Stimulated activated CD4-positive, alpha-beta T cell treated with anti-CD3 and anti-CD28 coated beads, TNF-alpha, amount 100 ng/mL, for 48 hours (primary cell): Measurements from ENCODE around the gene COX5A.
A peak's percentile ranks its signal among the peaks of the same experiment; 100 is the strongest.
"Not testable (repeated sequence)": the region's sequence is repeated elsewhere in the genome, so short reads cannot be mapped to it uniquely, and the experiment has no call there.

ENCODE experiments used
- DNase-seq, 3 donors: peaks; one replicate each; pipeline ENCODE4 v3.0.0-alpha.2; 2020; ENCODE audit warnings: low read depth in 3 of 3

COX5A gene

DNA sequence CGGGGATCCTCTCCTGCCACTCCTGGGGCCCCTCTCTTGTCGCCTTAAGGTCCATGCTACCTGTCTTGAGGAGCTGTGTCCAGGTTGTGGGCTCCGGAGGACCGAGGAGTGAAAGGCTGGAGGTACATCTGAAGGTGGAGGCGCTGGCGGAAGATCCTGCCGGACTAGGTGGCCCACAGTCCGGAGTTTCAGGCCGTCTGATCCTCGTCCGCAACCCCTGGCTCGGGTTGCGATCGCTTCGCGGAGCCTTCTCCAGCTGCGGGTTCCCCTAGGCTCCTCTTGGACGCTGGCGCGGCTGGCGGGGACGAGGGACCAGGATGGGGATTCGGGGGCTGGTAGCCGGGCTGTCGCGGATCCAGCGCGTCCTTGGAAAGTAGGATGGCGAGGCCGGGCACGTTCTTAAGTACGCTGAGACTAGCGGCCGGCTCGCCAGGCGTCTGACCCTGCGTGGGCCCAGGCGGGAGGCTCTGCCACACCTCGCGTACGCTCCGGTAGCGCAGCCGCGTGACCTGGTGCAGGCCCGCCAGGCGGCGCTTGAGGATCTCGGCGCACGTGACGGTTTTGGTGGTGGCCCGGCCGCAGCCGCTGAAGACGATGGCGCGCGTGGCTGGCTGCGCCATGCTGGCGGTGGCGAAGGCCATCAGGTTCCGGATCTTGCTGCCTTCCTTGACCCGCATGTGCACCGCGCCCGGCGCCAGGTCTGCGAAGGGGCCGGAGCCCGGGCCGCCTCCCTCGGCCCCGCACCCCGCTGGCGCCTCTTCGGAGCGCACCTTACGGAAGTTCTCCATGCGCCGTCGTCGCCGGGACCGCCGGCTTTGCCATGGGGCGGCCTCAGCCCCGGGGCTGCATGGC is 18.1 kb upstream of the COX5A start:
- peak; percentile 44 to 61 (median 58) for DNase-seq

DNA sequence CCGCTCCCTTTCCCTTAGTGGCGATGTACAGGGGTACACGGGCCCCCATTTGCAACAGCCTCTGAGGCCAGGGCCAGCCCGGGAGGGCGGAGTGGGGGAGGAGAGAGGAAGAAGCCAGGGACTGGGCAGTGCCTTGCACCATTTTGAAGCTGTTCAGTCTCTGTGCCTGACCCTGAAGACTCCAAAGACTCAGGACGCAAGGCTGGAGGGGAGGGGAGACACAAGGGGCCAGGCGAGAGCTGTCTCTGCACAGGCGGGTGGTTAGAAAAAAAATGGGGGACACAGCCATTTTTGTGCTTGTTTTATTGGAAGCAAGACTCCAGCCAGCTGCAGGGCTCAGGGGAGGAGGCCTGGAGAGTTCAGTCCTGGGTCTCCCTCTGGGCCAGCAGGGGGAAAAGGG is 17.1 kb upstream of the COX5A start:
- DNase-seq = no peak

DNA sequence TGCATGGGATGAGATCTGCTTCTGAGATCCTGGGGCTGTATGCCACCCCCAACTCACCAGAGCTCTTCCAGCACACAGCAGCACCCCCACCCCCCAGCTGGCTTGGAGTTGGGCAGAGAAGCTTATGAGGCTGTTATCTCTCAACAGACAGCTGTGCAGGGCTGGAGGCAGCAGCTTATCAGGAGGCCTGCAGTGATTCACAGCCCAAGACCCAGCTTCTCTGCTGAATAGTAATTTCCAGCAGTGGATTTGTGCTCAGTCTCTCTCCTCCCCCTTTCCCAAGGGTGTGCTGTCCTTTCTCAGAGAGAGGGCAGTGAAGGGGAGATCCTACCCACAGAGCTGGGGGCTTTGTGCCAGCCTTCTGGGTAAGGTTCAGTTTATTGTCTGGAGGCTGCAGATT is 16.6 kb upstream of the COX5A start:
- DNase-seq = no peak

DNA sequence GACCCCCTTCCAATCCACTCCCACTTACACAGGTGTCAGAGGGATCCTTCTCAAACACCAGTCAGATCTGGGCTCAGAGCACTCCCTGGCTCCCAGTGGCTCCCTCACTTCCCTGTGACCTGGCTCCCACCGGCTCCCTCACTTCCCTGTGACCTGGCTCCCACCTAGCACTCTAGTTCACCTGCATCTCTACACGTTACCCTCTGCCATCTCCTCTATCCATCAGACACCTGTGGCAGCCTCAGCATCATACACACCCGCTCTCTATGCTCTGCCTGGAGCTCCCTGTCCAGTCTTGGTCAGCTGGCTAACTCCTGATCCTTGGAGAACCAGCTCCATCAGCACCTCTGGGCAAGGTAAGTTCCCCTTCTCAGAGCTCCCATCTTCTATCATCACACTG is 13.1 kb upstream of the COX5A start:
- DNase-seq = no peak

DNA sequence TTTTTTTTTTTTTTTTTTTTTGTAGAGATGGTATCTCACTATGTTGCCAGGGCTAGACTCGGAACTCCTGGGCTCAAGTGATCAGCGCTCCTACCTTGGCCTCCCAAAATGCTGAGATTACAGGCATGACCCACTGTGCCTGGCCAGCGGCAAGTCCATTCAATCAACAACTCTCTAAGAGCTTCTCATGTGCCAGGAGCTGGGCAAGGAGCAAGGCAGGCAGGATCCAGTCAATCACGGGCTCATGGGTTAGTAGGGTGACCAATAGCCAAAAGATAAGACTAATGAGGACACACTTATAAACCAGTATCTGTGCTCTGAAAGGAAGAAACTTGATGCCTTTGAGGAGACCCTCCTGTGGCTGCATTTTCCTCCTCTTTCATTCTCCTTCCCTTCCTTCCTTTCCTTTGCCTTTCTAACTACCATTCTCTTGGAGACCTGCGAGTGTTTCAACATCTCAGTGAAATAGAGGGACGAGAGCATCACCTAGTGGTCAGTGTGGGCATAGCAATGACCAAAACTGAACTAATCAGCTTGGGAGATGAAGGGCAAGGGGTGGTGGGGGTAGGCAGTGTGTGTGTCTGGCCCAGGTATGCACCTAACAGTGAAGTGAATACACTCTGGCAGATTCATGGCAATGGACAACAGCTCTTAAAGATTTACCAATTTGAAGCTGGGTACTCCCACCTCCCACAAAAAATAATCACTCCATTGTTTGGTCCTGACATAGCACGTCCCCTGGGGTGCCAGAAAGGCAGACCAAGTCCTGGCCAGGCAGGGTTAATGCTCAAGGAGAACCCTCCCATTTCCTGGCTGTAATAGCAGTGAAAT is 12.4 kb upstream of the COX5A start:
- peak; percentile 55 to 72 (median 56) for DNase-seq

DNA sequence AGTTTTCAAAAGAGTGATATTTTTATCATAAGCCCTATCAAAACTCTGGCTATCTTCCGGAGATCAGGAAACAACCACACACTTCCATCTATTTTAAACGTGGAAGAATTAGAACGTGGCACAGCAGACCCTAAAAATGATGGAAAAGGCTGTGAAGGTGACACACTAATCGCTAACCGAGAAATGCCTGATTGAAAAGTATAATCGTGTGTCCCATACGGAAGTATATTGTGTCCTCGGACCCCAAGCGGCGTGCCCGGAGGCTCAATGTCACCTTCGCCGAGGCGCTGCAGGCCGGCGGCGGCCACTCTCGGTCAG is 642 bp downstream of the COX5A start:
- no peak for DNase-seq

DNA sequence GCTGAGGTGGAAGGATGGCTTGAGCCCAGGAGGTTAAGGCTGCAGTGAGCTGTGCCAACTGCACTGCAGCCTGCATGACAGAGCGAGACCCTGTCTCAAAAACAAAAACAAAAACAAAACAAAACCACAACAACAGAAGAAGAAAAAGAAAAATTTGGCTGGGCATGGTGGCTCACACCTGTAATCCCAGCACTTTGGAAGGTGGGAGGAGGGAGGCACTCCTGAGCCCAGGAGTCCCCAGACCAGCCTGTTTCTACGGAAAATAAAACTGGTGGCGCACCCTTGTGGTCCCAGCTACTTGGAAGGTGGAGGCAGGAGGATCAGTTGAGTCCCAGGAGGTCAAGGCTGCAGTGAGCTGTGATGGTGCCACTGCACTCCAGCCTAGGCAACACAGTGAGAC is 2.7 kb downstream of the COX5A start:
- DNase-seq = not testable (repeated sequence)

DNA sequence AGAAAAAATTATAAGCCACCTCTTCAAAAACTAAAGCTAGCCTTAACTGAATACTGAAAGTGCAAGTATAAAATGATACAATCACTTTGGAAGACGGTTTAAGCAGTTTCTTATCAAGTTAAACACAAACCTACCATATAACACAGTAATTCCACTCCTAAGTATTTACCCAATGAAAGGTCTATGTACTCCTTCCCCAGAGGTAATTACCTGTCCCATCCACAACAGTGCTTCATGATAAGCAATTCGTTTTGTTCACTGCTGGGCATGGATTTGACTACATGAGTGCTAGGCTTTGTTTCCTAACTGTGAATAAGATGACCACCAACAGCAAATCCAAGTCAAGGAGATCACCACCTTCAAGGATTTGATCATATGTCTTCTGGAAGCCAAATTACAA is 4.3 kb downstream of the COX5A start:
- DNase-seq = no peak

DNA sequence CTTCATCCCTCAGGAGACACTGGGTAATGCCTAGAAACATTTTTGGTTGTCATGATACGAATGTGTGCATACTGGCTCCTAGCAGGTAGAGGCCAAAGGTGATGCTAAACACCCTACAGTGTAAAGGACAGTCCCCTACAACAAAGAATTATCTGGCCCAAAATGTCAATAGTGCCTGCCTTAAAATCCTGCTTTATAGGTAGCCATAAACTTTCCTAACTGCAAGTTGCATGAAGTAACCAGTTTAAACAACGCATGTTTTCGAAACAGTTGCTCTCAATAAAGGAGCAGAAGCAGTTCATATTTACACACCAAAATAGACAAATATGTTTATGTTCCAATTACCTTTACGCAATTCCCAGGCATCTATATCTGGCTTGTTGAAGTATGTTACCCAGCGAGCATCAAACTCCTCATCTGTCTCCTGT is 9.1 kb downstream of the COX5A start:
- no peak for DNase-seq

DNA sequence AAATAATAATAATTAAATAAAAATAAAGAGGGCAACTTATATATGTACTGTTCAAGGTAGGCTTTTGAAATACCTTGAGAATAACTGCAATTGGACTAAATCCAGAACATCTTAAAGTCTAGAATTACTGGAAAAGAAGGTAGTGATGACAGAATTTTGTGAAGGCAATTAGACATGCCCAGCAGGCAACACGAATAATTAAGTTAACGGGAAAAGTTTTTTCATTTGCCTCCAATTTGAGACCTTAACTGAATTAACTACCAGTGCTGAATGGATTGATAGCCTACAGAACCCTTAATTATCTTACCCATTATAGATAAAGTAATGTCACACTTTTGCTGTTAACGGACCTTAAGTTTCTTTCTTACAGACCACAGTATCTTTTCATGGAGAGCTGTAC is 13.3 kb downstream of the COX5A start:
- DNase-seq = no peak

DNA sequence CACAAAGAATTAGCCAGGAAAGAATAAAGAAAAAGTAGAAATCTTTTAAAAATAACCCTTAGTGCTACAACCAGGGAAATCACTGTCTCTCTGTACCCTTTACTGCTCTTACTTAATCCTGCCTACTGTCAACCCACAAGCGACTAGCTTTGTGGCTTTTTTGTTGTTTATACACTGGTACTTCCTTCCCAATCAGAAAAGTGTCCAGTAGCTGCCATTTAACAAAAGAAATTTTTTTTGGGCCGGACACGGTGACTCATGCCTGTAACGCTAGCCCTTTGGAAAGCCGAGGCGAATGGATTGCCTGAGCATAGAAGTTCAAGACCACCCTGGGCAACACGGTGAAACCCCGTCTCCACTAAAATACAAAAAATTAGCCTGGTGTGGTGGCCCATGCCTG is 17.4 kb downstream of the COX5A start:
- DNase-seq = no peak

DNA sequence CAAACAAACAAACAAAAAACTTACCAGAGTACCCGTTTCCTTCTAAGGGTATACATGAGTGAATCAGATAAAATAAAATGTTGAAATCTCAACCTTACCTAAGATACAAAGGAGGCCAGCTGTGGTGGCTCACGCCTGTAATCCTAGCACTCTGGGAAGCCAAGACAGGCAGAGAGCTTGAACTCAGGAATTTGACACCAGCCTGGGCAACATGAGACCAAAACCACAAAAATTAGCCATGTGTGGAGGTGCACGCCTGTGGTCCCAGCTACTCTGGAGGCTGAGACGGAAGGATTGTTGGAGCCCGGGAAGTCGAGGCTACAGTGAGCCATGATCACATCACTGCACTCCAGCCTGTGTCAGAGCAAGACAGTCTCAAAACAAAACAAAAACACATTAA is 20.2 kb downstream of the COX5A start:
- no peak for DNase-seq

DNA sequence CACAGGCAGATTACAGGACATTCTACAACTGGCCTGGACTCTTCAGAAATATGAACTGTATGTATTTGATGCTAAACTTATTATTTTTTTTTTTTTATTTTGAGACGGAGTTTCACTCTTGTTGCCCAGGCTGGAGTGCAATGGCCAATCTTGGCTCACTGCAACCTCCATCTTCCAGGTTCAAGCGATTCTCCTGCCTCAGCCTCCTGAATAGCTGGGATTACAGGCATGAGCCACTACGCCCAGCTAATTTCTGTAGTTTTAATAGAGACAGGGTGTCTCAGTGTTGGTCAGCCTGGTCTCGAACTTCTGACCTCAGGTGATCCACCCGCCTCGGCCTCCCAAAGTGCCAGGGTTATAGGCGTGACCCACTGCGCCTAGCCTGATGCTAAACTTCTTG is 24.1 kb downstream of the COX5A start:
- not testable (repeated sequence) for DNase-seq

DNA sequence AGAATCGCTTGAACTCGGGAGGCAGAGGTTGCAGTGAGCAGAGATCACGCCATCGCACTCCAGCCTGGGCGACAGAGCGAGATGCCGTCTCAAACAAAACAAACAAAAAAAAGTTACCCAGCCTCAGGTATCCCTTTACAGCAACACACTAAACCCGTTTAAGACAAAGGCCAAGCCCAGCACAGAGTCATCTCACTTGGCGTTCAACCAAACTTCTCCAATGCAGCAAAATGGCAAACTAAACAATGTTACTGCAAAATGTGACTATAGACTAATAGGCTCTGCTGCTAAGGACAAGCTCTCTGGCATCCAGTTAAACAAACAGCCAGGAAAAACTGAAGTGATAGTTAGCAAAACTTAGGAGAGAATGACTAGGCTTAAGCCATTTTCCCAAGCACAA is 24.8 kb downstream of the COX5A start:
- DNase-seq = no peak

DNA sequence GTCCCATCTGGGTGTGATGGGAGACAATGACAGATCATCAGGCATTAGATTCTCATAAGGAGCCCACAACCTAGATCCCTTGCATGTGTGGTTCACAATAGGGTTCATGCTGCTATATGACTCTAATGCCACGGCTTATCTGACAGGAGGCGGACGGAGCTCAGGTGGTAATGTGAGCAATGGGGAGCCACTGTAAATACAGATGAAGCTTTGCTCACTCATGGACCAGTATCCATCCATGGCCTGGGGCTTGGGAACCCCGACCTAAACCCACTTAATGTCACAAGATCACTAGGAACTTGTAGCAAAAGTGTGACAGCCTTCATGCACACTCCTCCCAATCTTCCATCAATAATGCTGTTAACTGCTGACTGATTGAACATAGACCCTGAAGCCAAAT is 29.2 kb downstream of the COX5A start:
- no peak for DNase-seq

DNA sequence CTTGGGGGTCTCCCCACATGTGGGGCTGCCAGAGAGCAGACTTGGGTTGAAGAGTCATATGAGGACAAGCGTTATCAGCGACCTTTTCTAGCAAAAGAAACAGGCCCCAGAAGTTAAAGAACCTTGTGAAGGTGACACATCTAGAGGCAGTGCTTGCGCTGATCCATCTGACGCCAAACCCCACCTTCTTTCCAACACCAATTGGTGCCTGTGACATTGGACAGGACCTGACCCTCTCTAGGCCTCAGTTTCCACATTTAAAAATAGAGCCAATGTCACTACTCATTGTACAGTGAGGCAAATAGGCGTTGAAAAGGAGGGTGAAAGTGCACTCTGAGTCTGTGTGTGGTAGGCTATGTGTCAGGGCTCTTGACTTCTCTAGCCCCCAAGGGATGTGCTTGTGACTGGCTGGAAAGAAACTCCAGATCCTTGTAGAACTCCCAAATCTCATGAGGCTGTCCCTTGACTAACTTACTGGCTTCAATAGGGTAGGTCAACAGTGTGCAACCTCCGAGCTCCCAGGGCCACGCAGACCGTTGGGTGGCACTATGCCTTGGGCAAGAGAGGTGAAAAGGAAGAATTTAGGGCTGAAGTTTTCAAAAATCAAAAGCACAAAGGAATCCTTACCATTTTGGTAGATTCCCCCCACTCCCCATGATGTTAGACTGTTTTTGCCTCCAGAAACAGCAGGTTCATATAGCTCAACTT is 30.6 kb downstream of the COX5A start:
- DNase-seq = no peak

DNA sequence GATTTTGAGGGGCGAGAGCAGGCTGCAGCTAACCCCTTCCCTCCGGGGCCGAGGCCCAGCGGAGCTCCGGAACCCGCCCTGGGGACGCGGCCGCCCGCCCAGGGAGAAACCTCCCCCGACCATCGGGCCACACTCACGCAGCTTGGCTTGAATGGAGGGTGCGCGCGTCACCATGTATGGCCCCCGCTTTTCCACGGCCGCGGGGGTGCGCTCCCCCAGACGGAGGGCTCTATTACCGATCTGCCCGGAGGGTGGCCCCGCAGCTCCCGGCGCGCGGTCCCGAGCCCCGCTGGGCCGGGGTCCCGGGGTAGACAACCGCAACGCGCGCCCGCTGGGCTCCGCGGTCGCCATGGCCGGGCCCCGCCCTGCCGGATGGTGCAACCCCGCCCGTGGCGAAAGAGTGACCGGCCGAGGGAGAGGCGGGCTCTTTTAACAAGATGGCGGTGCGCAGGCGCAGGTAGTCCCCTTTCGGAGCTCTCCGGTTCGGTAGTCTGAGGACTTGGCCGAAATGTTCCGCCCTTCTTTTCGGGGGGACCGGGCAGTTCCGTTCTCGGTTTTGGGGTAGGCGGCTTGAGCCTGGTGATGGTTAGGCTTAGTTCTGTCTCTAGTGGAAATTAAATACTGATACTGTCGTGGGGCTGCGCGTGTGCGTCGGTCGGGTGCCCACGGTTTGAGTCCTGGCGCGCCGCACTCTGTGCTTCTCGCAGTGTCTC is 31.3 kb downstream of the COX5A start, which contains the start of gene FAM219B:
TSS of gene FAM219B (minus strand) at position 402 of the 713 bp plus-strand sequence. CDS start at position 351, 51 bp downstream.
- DNase-seq = peak; percentile 56 to 71 (median 63)

DNA sequence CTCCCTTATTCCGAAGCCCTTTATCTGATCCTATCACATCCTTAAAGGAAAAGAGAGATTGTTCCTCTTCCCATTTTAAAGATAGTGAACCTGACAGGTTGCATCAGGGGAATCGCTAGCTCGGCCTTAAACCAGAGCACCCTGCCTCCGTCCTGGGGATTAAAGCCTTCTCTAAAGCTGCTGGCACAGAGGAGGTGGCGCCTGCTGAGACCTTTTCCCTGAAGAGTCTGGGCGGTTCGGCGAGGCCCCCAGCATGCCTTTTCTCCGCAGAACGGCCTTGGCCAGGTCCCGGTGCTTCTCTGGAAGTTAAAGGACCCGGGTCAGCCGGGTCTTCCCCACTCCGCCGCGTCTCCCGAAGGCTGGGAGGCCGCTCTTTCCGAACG is 31.8 kb downstream of the COX5A start:
- no peak for DNase-seq

DNA sequence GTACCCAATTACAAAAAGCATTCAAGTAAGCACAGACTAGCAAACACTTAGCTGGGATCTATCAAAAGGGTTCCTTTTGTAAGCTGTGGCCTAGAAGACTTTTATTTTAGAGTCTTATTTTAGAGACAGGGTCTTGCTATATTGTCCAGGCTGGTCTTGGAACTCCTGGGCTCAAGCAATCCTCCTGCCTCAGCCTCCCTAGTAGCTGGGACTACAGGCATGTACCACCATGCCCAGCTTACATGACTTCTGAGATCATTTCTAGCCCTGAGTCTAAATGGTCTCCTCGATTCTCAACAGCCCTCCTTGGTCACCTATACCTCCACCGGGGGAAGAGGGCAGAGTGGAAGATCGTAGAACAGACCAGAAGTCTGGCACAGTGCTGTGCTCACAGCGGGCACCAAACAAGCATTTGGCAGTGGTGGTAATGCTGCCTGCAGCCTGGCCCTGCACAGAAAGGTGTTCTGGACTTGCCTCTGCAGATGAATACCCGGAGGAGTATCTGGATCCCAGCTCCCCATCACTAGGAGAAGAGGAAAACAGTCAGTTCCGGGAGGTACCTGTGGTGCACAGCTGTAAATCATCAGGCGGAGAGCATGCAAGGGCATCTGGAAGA is 33.6 kb downstream of the COX5A start:
- no peak for DNase-seq

DNA sequence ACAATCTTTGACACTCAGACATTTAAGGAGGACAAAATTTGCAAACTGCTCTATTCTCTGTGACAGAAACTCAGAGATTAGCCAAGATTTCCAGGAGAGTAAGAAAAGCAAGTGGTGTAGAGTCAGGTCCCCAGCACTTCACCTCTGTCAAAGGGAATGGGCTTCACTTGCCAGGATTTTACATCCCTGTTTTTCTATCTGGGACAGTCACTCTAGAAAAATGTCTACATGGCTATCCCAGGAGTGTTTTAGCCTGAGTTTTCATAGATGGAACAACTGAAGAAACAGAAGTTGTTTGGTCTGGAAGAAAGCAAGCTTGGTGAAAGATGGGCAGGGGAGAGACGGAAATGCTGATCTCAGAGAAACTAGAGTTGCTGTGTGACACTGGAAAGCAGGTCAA is 34.2 kb downstream of the COX5A start:
- DNase-seq = no peak
